CD4-positive, alpha-beta T cell treated with Interleukin-6 at 100 ng/mL for 8 hours (primary cell): ENCODE data around the gene EMID1.

Experiments used
- DNase-seq: peaks from one replicate; pipeline ENCODE4 v3.0.0-alpha.2; 2020; ENCODE audit warnings: mixed read lengths, low spot score

Gene EMID1

DNA sequence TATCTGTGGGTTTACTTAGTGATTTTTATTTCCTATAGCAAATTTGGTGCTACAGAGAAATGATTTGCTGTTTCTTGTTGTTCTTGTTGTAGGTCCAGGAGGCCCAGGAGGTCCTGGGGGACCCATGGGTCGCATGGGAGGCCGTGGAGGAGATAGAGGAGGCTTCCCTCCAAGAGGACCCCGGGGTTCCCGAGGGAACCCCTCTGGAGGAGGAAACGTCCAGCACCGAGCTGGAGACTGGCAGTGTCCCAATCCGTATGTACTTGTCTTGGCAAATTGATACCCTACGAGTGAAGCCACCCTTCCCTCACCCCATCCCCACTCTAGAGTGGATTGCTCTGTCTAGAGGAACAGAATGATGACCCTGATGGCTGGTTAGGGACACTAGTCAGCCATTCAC, 92.9 kb downstream of the EMID1 start:
- no peak for DNase-seq

DNA sequence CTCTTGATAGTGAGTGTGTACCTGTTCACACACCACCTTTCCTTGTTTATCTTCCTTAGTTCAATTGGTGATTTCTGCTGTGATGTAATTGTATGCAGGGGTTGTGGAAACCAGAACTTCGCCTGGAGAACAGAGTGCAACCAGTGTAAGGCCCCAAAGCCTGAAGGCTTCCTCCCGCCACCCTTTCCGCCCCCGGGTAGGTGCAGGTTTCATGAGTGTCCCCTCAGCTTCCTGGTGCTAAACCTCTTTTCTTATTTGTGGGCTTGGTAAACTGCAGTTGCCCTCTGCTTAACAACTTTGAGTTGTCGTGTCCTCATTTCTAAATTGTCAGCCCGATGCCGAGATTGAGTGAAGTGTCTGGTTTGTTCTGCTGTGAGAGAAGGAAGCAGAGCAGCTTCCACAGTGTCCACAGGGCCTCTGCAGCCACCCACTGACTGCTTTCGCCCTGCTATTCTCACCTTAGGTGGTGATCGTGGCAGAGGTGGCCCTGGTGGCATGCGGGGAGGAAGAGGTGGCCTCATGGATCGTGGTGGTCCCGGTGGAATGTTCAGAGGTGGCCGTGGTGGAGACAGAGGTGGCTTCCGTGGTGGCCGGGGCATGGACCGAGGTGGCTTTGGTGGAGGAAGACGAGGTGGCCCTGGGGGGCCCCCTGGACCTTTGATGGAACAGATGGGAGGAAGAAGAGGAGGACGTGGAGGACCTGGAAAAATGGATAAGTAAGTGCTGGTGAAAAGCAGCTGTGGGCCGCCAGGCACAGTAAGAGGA, 93.6 kb downstream of the EMID1 start:
- no peak for DNase-seq

DNA sequence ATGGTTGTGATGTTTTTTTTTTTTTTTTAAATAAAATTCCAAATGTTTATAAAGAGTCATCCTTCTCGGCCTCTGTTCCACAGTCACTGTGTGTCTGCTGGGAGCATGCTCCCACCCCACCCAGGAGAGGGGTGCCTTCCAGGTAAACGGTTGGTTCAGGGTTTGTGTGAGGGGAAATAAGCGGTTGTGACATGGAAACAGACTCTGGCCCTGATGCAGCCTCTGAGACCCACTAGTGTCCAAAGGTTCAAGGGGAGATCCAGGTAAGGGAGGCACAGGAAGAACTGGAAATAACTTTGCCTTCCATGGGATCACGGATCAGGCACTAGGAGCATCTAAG, 94.7 kb downstream of the EMID1 start:
- DNase-seq: no peak

DNA sequence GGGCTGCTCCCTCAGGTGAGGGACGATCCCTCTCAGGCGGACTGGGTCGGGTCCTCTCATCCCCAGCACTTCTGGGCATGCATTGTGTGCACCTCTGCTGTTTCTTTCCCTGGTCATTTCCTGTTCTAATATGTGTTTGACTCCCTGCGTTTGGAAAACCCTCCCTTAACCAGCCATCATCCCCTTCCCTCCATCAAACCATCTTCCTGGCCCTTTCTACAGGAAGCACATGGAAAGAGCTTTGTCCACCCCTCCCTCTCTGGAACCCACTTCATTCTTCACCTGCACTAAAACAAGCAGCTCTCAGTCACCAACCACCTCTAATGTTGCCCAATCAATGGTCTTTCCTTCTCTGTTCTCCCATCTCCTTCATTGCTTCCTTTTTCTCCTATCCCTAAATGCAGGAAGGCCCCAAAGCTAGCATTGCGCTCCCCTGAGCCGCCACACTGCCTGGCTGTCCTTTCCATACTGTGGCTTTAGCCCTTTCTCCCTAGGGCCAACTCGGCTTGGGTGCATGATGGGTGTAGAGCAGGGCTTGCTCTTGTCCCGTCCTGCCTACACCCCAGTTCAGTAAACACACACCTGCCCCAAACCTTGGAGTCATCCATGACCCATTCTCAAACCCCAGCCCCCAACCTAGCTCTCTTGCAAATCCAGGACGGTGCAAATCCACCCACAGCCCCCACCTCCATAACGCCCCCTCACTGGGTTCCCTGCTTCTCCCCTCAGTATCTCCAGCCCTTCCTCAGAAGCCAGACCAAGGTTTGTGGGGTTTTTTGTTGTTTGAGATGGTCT, 95.3 kb downstream of the EMID1 start:
- no peak for DNase-seq

DNA sequence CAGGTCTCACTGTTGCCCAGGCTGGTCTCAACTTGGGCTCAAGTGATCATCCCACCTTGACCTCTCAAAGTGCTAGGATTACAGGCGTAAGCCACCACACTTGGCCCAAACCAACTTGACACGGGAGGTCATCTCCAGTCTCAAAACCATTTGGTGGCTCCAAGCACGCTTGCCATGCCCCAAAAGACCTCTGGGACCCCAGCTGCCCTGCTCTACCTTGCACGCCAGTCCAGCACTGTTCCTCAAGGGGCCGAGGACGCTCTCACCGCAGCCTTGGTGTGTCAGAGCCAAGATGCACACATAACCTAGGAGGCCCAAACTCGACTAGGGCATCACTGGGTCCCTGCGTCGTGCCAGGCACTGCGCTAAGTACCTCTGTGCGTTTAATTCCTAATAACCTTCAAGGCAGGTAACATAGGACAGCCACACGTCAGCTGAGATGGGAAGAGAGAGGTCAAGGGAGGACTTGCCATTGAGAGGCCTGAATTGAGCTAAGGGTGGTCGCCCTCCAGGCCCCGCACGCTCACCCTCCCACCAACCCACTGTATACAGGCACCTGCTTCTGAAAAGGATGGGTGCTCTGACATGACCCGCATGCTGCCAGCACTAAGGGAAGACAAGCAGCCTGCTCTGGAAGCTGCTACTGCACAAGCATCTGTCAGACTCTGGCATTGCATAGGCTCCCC, 96.2 kb downstream of the EMID1 start:
- no peak for DNase-seq

DNA sequence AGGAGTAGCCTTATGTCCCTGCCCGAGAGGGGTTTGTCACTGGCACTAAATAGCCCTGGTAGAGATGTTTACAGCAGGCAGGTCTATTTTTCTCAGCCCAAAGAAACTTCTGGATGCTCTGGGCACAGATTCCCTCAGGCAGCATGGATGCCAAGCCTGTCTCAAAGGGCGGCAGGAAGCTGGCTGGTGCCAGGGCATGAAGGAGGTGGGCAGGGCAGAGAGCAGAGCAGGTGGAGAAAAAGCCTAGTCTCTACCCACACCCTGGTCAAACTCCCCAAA, 96.6 kb downstream of the EMID1 start:
- no peak for DNase-seq

DNA sequence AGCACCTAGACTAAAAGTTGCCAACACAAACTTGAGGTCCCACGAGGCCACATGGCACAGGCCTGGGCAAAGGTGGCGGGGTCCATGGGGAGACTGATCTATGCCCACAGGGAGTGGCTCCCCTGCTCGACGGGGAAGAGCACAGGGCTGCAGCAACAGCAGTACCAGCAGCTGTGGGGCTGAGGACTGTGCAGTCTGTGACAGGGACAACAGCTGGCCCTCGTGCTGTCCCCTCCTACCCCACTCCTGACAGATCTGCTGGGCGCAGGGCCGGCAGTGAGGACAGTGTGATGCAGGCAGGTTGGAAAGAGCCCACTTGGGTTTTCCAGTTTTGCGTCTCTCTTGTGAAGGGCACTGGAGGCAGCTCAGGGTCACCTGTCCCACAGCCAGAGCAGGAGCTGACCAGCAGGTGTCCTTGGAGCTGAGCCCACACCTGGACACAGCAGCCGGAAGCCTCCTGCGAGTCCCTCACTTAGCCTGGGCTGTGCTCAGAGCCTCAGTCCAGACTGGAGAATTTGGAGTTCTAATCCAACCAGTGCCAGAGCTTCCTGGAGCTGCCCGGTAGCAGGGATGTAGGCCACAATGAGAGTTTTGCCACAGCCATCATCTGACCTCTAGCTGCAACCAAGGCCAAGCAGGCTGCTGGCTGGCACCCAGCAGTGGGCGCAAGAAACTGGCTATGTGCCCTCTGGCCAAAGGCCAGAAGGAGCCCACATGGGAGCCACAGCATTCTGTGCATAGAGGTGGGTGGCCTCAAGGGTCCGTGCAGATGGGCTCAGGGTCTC, 97.2 kb downstream of the EMID1 start:
- no peak for DNase-seq

DNA sequence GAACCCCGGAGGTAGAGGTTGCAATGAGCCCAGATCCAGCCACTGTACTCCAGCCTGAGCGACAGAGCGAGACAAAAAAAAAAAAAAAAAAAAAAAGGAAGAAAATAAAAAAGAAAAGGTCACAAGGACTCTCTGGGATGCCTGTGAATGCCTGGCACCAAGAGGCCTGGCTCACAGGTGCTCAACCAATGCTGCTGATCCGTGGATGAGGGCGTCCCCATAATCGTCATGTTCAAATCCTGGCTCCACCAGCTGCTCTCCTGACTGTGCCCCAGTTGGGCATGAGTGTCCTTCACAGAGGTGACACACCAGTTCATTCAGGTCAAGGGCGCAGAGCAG, 100.1 kb downstream of the EMID1 start:
- no peak for DNase-seq

DNA sequence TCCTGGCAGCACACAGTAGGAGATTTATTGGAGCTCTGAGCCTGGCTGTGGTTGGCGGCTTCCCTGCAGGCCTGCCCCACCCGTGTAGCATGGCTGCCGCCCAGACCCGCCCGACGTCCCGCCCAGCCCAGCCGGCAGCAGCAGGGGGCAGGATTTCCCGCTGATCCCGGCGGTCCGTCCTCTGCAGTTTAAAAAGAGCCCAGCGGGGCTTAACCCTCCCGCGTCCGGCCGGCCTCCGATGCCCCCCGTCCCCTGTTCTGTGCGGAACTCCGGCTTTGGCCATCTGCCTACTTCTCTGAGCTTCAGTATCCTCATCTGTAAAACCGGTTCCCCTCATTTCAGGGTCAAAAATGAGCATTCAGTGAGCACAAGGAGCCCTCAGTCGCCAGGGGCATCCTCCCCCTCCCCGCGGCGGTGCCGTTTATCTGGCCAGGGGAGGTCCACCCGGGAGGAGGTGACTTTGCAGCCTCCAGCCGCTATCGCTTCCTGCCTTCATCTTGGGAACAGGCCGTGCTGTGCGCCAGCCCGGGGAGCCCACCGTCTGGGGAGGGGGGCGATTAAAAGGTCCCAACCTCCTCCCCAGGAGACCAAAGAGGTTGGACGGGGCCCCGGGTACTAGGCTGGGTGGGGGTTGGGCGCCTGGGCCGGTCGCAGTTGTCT, 100.6 kb downstream of the EMID1 start, which contains the start of gene GAS2L1:
Gene GAS2L1 (plus strand): TSS at position 476 of the 660 bp plus-strand sequence. CDS start 1,456 bp downstream, outside the sequence.
- peak; percentile 22 for DNase-seq

DNA sequence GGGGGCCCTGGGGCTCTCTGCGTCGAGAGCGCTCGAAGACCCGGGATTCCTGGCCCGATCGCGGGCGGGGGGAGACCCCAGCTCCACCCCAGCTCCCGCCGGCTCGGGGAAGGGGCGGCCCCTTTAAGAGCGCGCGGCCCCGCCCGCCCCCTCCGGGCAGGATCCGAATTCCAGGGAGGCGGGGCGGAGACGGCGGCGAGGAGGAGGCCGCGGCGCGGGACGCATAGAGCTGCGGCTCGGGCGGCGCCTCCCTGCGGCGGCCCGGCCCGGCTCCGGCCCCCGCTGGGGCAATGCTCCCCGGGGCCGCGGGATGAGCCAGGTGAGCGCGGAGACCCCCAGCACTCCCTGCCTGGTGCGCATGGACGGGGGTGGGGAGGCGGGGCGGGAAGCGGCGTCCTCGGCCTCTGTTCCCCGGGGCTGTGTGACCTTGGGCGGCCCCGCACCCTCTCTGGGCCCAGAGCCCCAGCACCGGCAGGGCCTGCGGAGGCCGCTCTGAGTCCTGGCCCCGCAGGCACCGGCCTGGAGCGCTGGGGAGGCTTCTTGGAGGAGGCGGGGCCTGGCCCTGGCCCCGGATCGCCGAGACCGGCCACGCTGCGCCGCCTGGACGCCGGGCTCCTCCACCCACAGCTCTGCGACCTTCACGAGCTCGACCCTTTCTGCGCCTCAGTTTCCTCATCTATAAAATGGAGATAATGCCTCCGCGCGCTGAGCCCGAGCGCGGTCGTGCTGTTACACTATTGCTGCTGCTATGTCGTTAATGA, 101.3 kb downstream of the EMID1 start:
- DNase-seq: no peak

DNA sequence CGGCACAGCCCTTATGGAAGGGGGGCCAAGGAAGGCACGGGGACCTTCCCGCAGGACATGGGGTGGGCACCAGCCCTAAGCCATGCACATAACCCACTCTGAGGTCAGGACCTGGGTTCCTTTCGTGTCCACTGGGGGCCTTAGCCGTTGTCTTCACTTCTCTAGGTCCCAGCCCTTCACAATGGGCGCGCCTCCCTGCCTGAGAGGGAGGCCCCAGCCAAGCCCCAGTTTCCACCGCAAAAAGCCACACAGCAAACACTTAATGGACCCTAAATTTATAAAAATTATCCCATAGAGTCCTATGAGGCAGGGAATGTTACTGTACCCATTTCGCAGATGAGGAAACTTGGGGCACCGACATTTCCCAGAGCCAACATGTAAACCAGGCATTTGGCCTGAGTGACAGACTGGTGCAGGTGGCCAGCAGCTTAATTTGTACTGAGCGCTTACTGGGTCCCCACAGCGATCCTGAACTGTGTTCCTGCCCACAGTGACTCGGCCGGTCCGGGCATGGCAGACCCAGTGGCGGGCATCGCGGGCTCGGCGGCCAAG, 102.0 kb downstream of the EMID1 start:
- DNase-seq: no peak

DNA sequence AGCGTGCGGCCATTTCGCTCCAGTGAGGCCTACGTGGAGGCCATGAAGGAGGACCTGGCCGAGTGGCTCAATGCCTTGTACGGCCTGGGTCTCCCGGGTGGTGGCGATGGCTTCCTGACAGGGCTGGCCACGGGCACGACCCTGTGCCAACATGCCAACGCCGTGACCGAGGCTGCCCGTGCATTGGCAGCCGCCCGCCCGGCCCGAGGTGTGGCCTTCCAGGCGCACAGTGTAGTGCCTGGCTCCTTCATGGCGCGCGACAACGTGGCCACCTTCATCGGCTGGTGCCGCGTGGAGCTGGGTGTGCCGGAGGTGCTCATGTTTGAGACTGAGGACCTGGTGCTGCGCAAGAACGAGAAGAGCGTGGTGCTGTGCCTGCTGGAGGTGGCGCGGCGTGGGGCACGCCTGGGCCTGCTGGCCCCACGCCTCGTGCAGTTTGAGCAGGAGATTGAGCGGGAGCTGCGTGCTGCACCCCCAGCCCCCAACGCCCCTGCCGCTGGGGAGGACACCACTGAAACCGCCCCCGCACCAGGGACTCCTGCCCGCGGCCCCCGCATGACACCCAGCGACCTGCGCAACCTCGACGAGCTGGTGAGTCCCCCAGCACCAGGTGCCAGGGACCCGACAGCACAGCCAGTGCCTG, 102.6 kb downstream of the EMID1 start:
- DNase-seq: no peak

DNA sequence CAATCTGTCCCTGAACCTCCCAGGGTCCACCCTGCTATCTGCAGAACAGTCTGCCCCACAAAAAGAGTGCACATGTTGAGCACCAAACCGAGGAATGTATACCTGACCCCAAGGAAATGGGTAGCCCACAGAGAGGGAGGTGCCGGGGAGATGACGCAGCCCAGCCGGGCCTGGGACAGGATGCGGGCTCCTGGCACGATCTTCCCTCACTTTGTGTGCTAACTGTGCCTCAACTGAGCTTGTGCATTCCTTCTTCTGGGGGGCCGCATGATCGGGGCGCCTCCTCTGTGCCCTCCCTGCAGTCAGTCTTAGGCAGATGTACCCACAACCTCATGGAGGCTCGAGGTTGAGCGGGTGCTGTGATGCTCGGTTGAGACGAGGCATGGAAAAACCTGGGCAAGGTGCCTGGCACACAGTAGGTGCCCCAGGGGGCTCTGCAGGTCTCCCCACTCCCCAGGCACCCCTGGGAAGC, 103.1 kb downstream of the EMID1 start:
- no peak for DNase-seq
